ENCODE data around the gene MYO3B. TPM values are rescaled to one million over a fixed set of nuclear protein-coding genes. Genes with fewer than 3 reads are reported as not detected.

MYO3B gene
- total and polyA plus RNA-seq, 2 donors (not counting 1 experiment from before 2014, with no cell fraction given) = not detected

DNA sequence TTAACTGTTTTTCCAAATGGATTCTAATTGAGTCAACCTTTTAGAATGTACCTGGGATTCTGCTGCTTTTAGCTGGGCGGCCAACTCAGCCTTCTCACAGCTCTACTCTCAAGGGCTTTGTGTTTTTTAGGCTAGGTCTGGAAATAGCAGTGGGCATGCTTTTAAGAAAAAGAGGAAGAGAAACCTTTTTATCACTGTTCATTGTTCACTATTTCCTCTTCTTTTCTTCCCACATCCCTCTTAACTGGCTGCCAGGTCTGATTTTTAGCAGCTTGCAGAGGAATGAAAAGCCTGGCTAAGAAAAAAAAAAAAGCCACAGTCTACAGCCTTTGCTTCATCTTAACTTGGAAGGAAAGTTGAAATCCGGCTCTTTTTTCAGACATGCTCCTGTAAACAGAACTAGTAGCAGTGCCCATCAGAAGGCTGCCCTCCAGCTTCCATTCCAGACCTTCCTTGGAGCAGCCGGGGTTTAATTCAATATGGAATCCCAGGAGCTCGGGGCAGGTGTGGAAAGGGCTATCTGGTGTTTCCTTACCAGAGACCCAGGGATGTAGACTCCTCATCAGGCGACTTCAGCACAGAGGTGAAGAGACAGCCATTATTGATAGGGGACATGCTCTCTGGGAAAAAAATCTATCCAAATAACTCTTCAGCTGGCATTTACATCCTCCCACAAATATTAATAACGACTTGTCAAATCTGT lies 230.7 kb downstream of the MYO3B start:
- Histone ChIP-seq H3K4me1 (ENCODE audit: control insufficient read depth in 2 of 2, insufficient read depth in 2 of 2, low read length in 2 of 2) (peaks cover 12 to 14% of the 10 kb centered on the region in 2 donors), H4K20me1 (ENCODE audit: control insufficient read depth, insufficient read depth, low read length, poor library complexity, severe bottlenecking) (no peaks in the 10 kb centered on the region), H3K4me2 (replicated peaks; ENCODE audit: low read depth, low read length, poor library complexity, severe bottlenecking) (peak overlapping the region; percentile 29), H2AFZ (ENCODE audit: insufficient read depth, low read depth, low read length, poor library complexity, severe bottlenecking) (no peak overlapping the region), H3K9ac (ENCODE audit: low read length) (no peak overlapping the region), H3K79me2 (ENCODE audit: control insufficient read depth, insufficient read depth, low read length) (no peaks in the 10 kb centered on the region), H3K27ac (ENCODE audit: low read length in 2 of 2) (no peak overlapping the region), H3K27me3 (replicated peaks in 1 of 4; ENCODE audit: control extremely low read depth in 1 of 4, control insufficient read depth in 3 of 4, insufficient read depth in 4 of 4, low read length in 3 of 4) (peaks cover 0 to 21% (median 6%) of the 10 kb centered on the region in 4 experiments), H3K36me3 (replicated peaks in 1 of 2; ENCODE audit: control extremely low read depth in 1 of 2, control insufficient read depth in 1 of 2, extremely low read depth in 1 of 2, insufficient read depth in 2 of 2, low read length in 1 of 2) (no peaks in the 10 kb centered on the region), H3K9me3 (ENCODE audit: control extremely low read depth in 1 of 3, control insufficient read depth in 2 of 3, insufficient read depth in 1 of 3, low read length in 2 of 3) (no peaks in the 10 kb centered on the region), H3K4me3 (ENCODE audit: control extremely low read depth in 1 of 5, extremely low read depth in 1 of 5, insufficient read depth in 1 of 5, low read depth in 2 of 5, low read length in 4 of 5) (peak overlapping the region in 1 of 5 experiments; percentile 19)
- ATAC-seq (ENCODE audit: low read depth) = no peak
- intact Hi-C loops (cut with micrococcal nuclease) = no loop called here
- no peak overlapping the region for H3K27ac Mint-ChIP-seq
- no peak for TF ChIP-seq CTCF (IDR thresholded peaks at IDR 0.05)
- TF ChIP-seq EZH2 (IDR thresholded peaks at IDR 0.05; ENCODE audit: borderline replicate concordance, insufficient read depth, low read depth, low read length, poor library complexity, severe bottlenecking) = no peak
- WGBS (ENCODE audit: insufficient coverage) = 26% methylated on average over 3 of the region's 6 CpGs
- no peaks in the 10 kb centered on the region for H3K9me3 Mint-ChIP-seq (ENCODE audit: insufficient read depth)
- peaks cover 44% of the 10 kb centered on the region for H3K27me3 Mint-ChIP-seq
- DNase-seq = no peak
- peaks cover 11% of the 10 kb centered on the region for H3K4me1 Mint-ChIP-seq
- no peak overlapping the region for H3K4me3 Mint-ChIP-seq
- POLR2A ChIA-PET = no interaction called here
- CTCF ChIA-PET = interaction anchor here (0.6 to 4.3 kb wide), 10 partner anchors 12 to 413 kb away, joined by 3 to 18 read pairs (median 3); no protein-coding TSS in a partner anchor

- POLR2A ChIA-PET = no interaction called here
- H3K4me3 ChIP-seq (ENCODE audit: control extremely low read depth in 1 of 5, extremely low read depth in 1 of 5, insufficient read depth in 1 of 5, low read depth in 2 of 5, low read length in 4 of 5) = no peak overlapping the region
- ATAC-seq (ENCODE audit: low read depth) (no peak), DNase-seq (peak; percentile 55)
- peaks cover 41% of the 10 kb centered on the region for H3K27me3 Mint-ChIP-seq
- H3K27ac ChIP-seq (ENCODE audit: low read length in 2 of 2) = no peak overlapping the region
- peak overlapping the region; percentile 29 for H3K4me2 ChIP-seq (replicated peaks; ENCODE audit: low read depth, low read length, poor library complexity, severe bottlenecking)
- CTCF ChIA-PET = interaction anchor here (0.9 to 4.3 kb wide), 9 partner anchors 11 to 412 kb away, joined by 3 to 18 read pairs (median 3); no protein-coding TSS in a partner anchor
- no peak overlapping the region for H3K9ac ChIP-seq (ENCODE audit: low read length)
- TF ChIP-seq CTCF (IDR thresholded peaks at IDR 0.05) = peak; percentile 83
- TF ChIP-seq EZH2 (IDR thresholded peaks at IDR 0.05; ENCODE audit: borderline replicate concordance, insufficient read depth, low read depth, low read length, poor library complexity, severe bottlenecking) = no peak
- no peak overlapping the region for H2AFZ ChIP-seq (ENCODE audit: insufficient read depth, low read depth, low read length, poor library complexity, severe bottlenecking)
- 3% methylated on average over 5 of the region's 9 CpGs for WGBS (ENCODE audit: insufficient coverage)
- H4K20me1 ChIP-seq (ENCODE audit: control insufficient read depth, insufficient read depth, low read length, poor library complexity, severe bottlenecking) = no peaks in the 10 kb centered on the region
- peaks cover 12 to 14% of the 10 kb centered on the region in 2 donors for H3K4me1 ChIP-seq (ENCODE audit: control insufficient read depth in 2 of 2, insufficient read depth in 2 of 2, low read length in 2 of 2)
- no peaks in the 10 kb centered on the region for H3K9me3 Mint-ChIP-seq (ENCODE audit: insufficient read depth)
- peaks cover 0 to 21% (median 6%) of the 10 kb centered on the region in 4 experiments for H3K27me3 ChIP-seq (replicated peaks in 1 of 4; ENCODE audit: control extremely low read depth in 1 of 4, control insufficient read depth in 3 of 4, insufficient read depth in 4 of 4, low read length in 3 of 4)
- no peak overlapping the region for H3K4me3 Mint-ChIP-seq
- H3K36me3 ChIP-seq (replicated peaks in 1 of 2; ENCODE audit: control extremely low read depth in 1 of 2, control insufficient read depth in 1 of 2, extremely low read depth in 1 of 2, insufficient read depth in 2 of 2, low read length in 1 of 2) = no peaks in the 10 kb centered on the region
- H3K27ac Mint-ChIP-seq = no peak overlapping the region
- H3K79me2 ChIP-seq (ENCODE audit: control insufficient read depth, insufficient read depth, low read length) = no peaks in the 10 kb centered on the region
- H3K4me1 Mint-ChIP-seq = peaks cover 11% of the 10 kb centered on the region
- intact Hi-C loops (cut with micrococcal nuclease) = no loop called here
- no peaks in the 10 kb centered on the region for H3K9me3 ChIP-seq (ENCODE audit: control extremely low read depth in 1 of 3, control insufficient read depth in 2 of 3, insufficient read depth in 1 of 3, low read length in 2 of 3)
Measured at GRCh38 chr2:170409164-170409535, 231.2 kb downstream of the MYO3B start.

All from B cell (primary cell).